ENCODE data around the gene ARID1A. TPM values are rescaled to one million over a fixed set of nuclear protein-coding genes. Genes with fewer than 3 reads are reported as not detected.

ARID1A gene
- polyA plus RNA-seq, 1 donor (not counting 4 experiments of a cell fraction or from before 2014, with no cell fraction given) = 10.2 TPM

DNA sequence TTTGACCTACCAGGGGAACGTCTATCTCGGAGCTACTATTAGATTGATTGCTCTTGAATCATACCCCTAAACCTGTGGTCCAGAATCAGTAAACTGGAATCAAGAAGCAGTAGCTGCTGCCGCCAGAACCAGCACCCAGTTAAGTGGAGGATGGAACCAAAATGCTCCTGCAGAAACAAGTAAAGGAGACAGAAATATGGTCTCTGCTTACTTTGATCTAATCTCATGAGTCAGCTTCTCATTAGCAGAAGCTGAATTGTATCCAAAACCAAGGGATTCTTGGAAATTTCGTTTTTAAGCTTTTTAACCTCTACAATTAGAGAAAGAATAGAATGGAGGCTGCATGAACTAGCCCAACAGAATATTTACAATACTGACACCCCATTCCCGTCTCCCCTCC is 49.4 kb downstream of the ARID1A start:
- Histone ChIP-seq H3K79me2 (ENCODE audit: control insufficient read depth, insufficient read depth, low read length) (peaks cover 37% of the 10 kb centered on the region), H3K9ac (ENCODE audit: control insufficient read depth, extremely low read depth, insufficient read depth, low read length) (no peak overlapping the region), H3K9me3 (ENCODE audit: control insufficient read depth, low read depth, low read length) (no peaks in the 10 kb centered on the region), H3K27ac (ENCODE audit: control insufficient read depth, insufficient read depth, low read length) (no peak overlapping the region), H3K9me1 (ENCODE audit: control insufficient read depth, extremely low read depth, insufficient read depth, low read length) (no peaks in the 10 kb centered on the region), H3K4me3 (ENCODE audit: control insufficient read depth in 2 of 3, extremely low read depth in 1 of 3, insufficient read depth in 2 of 3, low read depth in 1 of 3, low read length in 3 of 3) (no peak overlapping the region), H2AFZ (ENCODE audit: control insufficient read depth, low read length) (no peak overlapping the region), H3K36me3 (ENCODE audit: control insufficient read depth in 2 of 2, extremely low read depth in 1 of 2, insufficient read depth in 2 of 2, low read length in 2 of 2) (peaks cover 19 to 28% of the 10 kb centered on the region in 2 experiments), H3K27me3 (ENCODE audit: control insufficient read depth, extremely low read depth, insufficient read depth, low read length) (no peaks in the 10 kb centered on the region), H4K20me1 (ENCODE audit: control insufficient read depth, extremely low read depth, insufficient read depth, low read length) (peaks cover 3% of the 10 kb centered on the region), H3K4me1 (ENCODE audit: control insufficient read depth, extremely low read depth, insufficient read depth, low read length) (peaks cover 16% of the 10 kb centered on the region), H3K4me2 (ENCODE audit: control insufficient read depth, extremely low read depth, insufficient read depth, low read depth, low read length) (no peak overlapping the region)
- dilution Hi-C loops (cut with MboI; ENCODE audit: extremely low pct_ligation_motif_present, low sequenced_read_pairs) = no loop called here
- no peak for DNase-seq (ENCODE audit: low read depth, low spot score)
- no peak for TF ChIP-seq EZH2 (IDR thresholded peaks at IDR 0.05; ENCODE audit: low read length)
- TF ChIP-seq, protein P1, sequence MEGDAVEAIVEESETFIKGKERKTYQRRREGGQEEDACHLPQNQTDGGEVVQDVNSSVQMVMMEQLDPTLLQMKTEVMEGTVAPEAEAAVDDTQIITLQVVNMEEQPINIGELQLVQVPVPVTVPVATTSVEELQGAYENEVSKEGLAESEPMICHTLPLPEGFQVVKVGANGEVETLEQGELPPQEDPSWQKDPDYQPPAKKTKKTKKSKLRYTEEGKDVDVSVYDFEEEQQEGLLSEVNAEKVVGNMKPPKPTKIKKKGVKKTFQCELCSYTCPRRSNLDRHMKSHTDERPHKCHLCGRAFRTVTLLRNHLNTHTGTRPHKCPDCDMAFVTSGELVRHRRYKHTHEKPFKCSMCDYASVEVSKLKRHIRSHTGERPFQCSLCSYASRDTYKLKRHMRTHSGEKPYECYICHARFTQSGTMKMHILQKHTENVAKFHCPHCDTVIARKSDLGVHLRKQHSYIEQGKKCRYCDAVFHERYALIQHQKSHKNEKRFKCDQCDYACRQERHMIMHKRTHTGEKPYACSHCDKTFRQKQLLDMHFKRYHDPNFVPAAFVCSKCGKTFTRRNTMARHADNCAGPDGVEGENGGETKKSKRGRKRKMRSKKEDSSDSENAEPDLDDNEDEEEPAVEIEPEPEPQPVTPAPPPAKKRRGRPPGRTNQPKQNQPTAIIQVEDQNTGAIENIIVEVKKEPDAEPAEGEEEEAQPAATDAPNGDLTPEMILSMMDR (optimal IDR thresholded peaks at IDR 0.05 in 1 of 3, IDR thresholded peaks at IDR 0.05 in 1 of 3, conservative IDR thresholded peaks at IDR 0.05 in 1 of 3; ENCODE audit: extremely low read depth in 1 of 3, insufficient read depth in 2 of 3, low read length in 3 of 3) = no peak
- FAIRE-seq = no peak

DNA sequence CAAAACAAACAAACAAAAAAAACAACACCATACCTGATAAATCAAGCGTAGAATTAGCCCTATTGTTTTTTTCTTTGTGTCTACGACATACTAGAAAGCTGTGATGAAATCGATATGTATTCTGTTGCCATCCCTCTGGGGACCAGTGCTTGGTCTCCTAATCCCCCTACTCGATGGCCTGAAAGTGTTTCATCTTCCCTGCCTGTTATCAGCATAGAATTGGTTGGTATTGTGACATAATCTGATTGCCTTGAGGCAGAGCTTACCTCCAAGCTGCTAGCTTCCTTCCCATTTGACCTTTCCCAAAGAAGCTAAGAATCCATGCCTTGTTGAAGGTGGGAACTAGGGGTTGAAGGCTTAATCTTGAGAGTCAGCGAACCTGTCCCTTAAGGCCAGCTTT is 51.2 kb downstream of the ARID1A start:
- Histone ChIP-seq H3K9me3 (ENCODE audit: control insufficient read depth, low read depth, low read length) (no peaks in the 10 kb centered on the region), H3K4me1 (ENCODE audit: control insufficient read depth, extremely low read depth, insufficient read depth, low read length) (peaks cover 22% of the 10 kb centered on the region), H3K79me2 (ENCODE audit: control insufficient read depth, insufficient read depth, low read length) (peaks cover 34% of the 10 kb centered on the region), H3K4me2 (ENCODE audit: control insufficient read depth, extremely low read depth, insufficient read depth, low read depth, low read length) (no peak overlapping the region), H3K9ac (ENCODE audit: control insufficient read depth, extremely low read depth, insufficient read depth, low read length) (no peak overlapping the region), H3K27me3 (ENCODE audit: control insufficient read depth, extremely low read depth, insufficient read depth, low read length) (no peaks in the 10 kb centered on the region), H3K4me3 (ENCODE audit: control insufficient read depth in 2 of 3, extremely low read depth in 1 of 3, insufficient read depth in 2 of 3, low read depth in 1 of 3, low read length in 3 of 3) (no peak overlapping the region), H4K20me1 (ENCODE audit: control insufficient read depth, extremely low read depth, insufficient read depth, low read length) (peaks cover 3% of the 10 kb centered on the region), H3K27ac (ENCODE audit: control insufficient read depth, insufficient read depth, low read length) (no peak overlapping the region), H3K36me3 (ENCODE audit: control insufficient read depth in 2 of 2, extremely low read depth in 1 of 2, insufficient read depth in 2 of 2, low read length in 2 of 2) (peaks cover 17 to 21% of the 10 kb centered on the region in 2 experiments), H2AFZ (ENCODE audit: control insufficient read depth, low read length) (no peak overlapping the region), H3K9me1 (ENCODE audit: control insufficient read depth, extremely low read depth, insufficient read depth, low read length) (no peaks in the 10 kb centered on the region)
- dilution Hi-C loops (cut with MboI; ENCODE audit: extremely low pct_ligation_motif_present, low sequenced_read_pairs) = no loop called here
- FAIRE-seq (no peak), DNase-seq (ENCODE audit: low read depth, low spot score) (no peak)
- no peak for TF ChIP-seq EZH2 (IDR thresholded peaks at IDR 0.05; ENCODE audit: low read length)
- TF ChIP-seq, protein P1 (optimal IDR thresholded peaks at IDR 0.05 in 1 of 3, IDR thresholded peaks at IDR 0.05 in 1 of 3, conservative IDR thresholded peaks at IDR 0.05 in 1 of 3; ENCODE audit: extremely low read depth in 1 of 3, insufficient read depth in 2 of 3, low read length in 3 of 3) = no peak

Measured in keratinocyte (primary cell).